GM12864 (cell line): ENCODE data around the gene OGFR.

Experiments
- DNase-seq: peaks from one replicate; pipeline ENCODE4 v3.0.0-alpha.2; 2011; ENCODE audit warnings: low read depth
- H3K4me3 ChIP-seq: 2 replicates; pipeline ENCODE4 v1.5.1; 2011; ENCODE audit warnings: mild to moderate bottlenecking, low read depth, low read length, control low read depth
- TF ChIP-seq, protein P1 (sequence below): IDR thresholded peaks from 2 replicates; pipeline ENCODE4 v1.5.1; 2011; ENCODE audit warnings: low read depth, mild to moderate bottlenecking, moderate library complexity, low read length, control low read depth, inconsistent platforms; ENCODE audit errors: missing control alignments

The OGFR gene

DNA sequence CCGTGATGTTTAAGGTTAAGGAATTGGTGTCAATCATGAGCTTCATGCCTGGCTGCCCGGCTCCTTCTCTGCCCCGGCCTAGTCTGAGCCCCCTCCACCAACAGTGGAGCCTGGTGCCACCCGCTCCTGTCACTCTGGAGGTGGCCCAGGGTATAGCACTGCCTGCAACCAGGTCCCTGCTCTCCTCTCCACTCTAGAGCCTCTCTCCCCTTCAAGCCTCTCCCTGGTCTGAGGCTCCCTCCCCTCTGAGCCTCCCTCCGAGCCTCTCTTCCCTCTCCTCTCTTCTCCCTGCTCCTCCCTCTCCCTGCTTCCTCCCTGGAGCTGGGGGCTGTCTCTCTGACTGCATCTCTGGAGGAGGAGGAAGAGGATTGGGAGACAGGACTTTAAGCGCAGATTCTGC is 39.6 kb upstream of the OGFR start:
- H3K4me3 ChIP-seq: no peak overlapping the region
- no peak for DNase-seq
- TF ChIP-seq, protein P1, sequence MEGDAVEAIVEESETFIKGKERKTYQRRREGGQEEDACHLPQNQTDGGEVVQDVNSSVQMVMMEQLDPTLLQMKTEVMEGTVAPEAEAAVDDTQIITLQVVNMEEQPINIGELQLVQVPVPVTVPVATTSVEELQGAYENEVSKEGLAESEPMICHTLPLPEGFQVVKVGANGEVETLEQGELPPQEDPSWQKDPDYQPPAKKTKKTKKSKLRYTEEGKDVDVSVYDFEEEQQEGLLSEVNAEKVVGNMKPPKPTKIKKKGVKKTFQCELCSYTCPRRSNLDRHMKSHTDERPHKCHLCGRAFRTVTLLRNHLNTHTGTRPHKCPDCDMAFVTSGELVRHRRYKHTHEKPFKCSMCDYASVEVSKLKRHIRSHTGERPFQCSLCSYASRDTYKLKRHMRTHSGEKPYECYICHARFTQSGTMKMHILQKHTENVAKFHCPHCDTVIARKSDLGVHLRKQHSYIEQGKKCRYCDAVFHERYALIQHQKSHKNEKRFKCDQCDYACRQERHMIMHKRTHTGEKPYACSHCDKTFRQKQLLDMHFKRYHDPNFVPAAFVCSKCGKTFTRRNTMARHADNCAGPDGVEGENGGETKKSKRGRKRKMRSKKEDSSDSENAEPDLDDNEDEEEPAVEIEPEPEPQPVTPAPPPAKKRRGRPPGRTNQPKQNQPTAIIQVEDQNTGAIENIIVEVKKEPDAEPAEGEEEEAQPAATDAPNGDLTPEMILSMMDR: no peak

DNA sequence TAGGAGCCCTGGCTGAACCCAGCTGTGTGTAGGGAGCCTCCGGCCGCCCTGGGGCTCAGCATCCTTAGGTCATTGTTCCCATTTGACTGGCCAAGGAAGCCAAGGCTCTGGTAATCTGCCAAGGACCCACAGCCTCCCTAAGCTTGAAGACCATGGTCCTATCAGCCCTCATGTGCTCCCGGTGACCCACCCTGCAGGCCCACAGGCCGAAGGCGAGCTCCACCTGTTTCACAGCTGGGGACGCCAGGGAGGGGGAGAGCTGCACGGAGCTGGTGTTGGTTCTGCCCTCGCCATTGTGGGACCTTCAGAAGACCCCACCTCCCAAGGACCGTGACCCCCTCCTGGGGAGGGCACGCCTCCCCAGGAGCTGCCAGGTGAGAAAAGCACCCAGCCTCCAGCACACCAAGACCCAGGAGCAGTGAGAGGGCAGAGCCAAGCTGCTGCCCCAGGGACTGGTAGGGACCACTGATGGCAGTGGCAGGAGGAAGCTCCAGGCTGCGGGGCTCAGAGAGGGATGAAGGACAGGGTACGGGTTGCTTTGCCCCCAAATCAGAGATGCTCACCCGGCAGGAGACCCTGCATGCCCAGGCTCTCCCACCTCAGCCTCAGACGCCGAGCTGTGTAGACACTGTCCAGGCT is 39.1 kb upstream of the OGFR start:
- DNase-seq: no peak
- TF ChIP-seq, protein P1: no peak

DNA sequence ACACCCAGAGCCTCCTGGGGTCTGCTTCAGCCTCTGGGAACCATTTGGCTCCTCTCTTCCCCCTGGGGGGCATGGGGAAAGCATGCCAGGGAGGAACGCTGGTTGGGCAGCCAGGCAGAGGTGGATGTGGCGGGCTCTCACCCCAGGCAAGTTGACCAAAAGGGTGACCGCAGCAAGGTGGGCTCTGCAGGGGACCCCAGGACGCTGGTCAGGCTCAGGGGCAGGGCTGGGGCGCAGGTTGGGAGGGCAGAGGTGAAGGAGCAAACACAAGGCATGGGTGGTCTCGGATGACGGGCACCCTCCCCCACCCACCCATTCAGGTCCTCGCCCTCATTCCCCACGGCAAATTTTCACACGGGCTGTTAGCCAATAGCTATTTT is 38.6 kb upstream of the OGFR start:
- DNase-seq: no peak
- no peak overlapping the region for H3K4me3 ChIP-seq
- TF ChIP-seq, protein P1: no peak

More for the DNA sequence above, 39.1 kb upstream of the OGFR start:
- no peak overlapping the region for H3K4me3 ChIP-seq

DNA sequence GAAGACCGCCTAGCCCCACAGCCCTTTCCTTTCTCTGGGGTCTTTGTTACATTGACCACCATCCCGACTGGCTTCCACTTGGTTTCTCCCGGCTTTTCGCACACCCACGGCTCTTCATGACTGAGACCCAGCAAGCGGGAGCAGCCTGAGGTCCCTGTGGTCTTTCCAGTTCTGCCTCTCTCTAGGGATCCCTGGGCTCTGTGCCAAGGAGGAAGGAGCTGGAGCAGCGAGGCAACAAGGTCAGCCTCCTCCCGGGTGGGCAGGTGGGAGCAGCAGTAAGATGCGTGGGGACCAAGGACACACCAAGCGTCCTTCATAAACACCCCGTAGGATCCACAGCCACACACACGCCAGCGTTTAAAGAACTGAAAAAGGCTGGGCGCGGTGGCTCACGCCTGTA is 37.9 kb upstream of the OGFR start:
- TF ChIP-seq, protein P1: no peak
- H3K4me3 ChIP-seq: no peak overlapping the region
- no peak for DNase-seq

DNA sequence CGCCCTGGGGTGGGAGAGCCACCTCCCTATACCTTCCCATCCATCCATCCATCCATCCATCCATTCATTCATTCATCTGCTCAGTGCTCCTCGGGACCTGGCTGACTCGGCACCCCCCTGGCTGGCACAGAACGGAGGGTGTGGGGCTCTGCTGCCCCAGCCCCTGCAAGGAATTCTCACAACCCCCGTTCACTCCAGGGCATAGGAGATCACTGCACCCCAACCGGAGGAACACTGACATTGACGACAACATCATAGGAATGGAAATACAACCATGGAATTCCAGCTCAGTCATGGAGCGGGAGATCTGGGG is 36.4 kb upstream of the OGFR start:
- H3K4me3 ChIP-seq: no peak overlapping the region
- no peak for DNase-seq
- TF ChIP-seq, protein P1: no peak

DNA sequence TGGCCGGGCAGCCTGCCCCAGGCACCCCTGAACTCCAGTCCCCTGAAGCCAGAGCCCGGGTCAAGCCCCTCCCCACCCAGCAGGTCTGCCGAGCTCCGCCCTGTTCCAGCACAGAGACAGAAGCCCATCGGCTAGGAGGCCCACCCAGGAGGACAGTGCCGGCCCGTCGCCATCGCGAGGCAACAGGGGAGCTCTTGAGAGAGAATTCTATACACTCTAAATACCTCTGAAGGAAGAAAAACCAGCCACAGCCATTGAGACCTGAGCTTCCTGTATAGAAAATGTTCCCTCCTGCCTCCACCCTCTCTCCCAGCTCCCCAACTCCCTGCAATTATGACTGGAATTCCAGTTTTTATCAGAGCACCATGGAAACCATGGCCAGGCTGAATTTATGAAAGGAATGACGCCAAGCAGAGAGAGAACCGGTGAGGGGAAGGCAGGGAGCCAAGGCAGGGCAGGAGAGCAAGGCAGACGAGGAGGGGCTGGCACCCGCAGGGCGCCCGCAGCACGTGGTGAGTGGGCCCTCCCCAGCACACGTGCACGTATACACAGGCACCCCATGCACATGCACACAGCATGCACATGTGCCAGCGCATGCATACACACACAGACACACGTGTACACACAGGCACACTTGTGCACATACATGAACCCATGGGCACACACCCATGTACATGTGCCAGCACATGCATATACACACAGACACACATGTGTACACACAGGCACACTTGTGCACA is 35.9 kb upstream of the OGFR start:
- H3K4me3 ChIP-seq: no peak overlapping the region
- TF ChIP-seq, protein P1: no peak
- no peak for DNase-seq
